OCI-LY7 (cell line): Measurements from ENCODE around the gene ARV1. TPM values are rescaled to one million over a fixed set of nuclear protein-coding genes. Genes with fewer than 3 reads are reported as not detected.

ENCODE experiments used
- BruUV-seq: library from RNA; stranded (reverse); fragments of 400-500 nt; replicated peaks from 2 replicates; lab custom pipeline; 2021; lab: Mats Ljungman, UMichigan
- CTCF ChIA-PET: fragments of 300-600 bp; sonication (Branson Sonifier 250); formaldehyde crosslinking; loops from one replicate; lab custom pipeline; 2022; ENCODE audit warnings: antibody characterized with exemption; ENCODE audit not compliant: unreplicated experiment; lab: Charles Lee
- POLR2A ChIA-PET: fragments of 300-600 bp; sonication (Branson Sonifier 250); formaldehyde crosslinking; loops from one replicate; lab custom pipeline; 2022; ENCODE audit warnings: antibody characterized with exemption; lab: Charles Lee
- DNase-seq: peaks from one replicate; pipeline ENCODE4 v3.0.0-alpha.2; 2015; ENCODE audit warnings: low spot score
- H2AFZ ChIP-seq: fragments of 200-600 bp; sonication (generic), shearing (Covaris generic); 2 replicates; pipeline ENCODE4 v1.6.1; 2014; ENCODE audit warnings: mild to moderate bottlenecking, antibody characterized with exemption, low read length, moderate library complexity
- H3K27ac ChIP-seq: fragments of 200-600 bp; sonication (generic); 2 replicates; pipeline ENCODE4 v1.5.1; 2014; ENCODE audit warnings: mixed run types, low read depth, mild to moderate bottlenecking, moderate library complexity, low read length, inconsistent platforms; ENCODE audit not compliant: poor library complexity, severe bottlenecking
- H3K36me3 ChIP-seq: fragments of 200-600 bp; sonication (generic); 2 replicates; pipeline ENCODE4 v1.6.1; 2014; ENCODE audit warnings: mild to moderate bottlenecking, antibody characterized with exemption, low read length, moderate library complexity, mixed read lengths; ENCODE audit not compliant: insufficient read depth
- H3K4me1 ChIP-seq: fragments of 200-600 bp; sonication (generic); 2 replicates; pipeline ENCODE4 v1.5.1; 2014; ENCODE audit warnings: mild to moderate bottlenecking, low read length; ENCODE audit not compliant: insufficient read depth, poor library complexity, severe bottlenecking
- H3K4me2 ChIP-seq: fragments of 200-600 bp; sonication (generic); 2 replicates; pipeline ENCODE4 v1.6.1; 2014; ENCODE audit warnings: mild to moderate bottlenecking, low read length
- H3K4me3 ChIP-seq: fragments of 200-600 bp; sonication (generic); 2 replicates; pipeline ENCODE4 v1.5.1; 2014; ENCODE audit warnings: mild to moderate bottlenecking, low read depth, low read length; ENCODE audit not compliant: poor library complexity, severe bottlenecking
- H3K79me2 ChIP-seq: fragments of 200-600 bp; sonication (generic); 2 replicates; pipeline ENCODE4 v1.6.1; 2016; ENCODE audit warnings: low read depth, mild to moderate bottlenecking, low read length, moderate library complexity, mixed read lengths; ENCODE audit not compliant: insufficient read depth
- H3K9me2 ChIP-seq: fragments of 200-600 bp; sonication (generic); 2 replicates; pipeline ENCODE4 v1.6.1; 2016; ENCODE audit warnings: mild to moderate bottlenecking, low read length, mixed read lengths; ENCODE audit not compliant: insufficient read depth
- H3K9me3 ChIP-seq: fragments of 200-600 bp; sonication (generic); 2 replicates; pipeline ENCODE4 v1.6.1; 2014; ENCODE audit warnings: mild to moderate bottlenecking, mixed run types, low read length, mixed read lengths
- H4K20me1 ChIP-seq: fragments of 200-600 bp; sonication (generic); 2 replicates; pipeline ENCODE4 v1.6.1; 2014; ENCODE audit warnings: mild to moderate bottlenecking, antibody characterized with exemption, low read length, moderate library complexity, mixed read lengths; ENCODE audit not compliant: insufficient read depth
- CTCF ChIP-seq: fragments of 200-600 bp; sonication (generic); conservative IDR thresholded peaks from 2 replicates; pipeline ENCODE4 v1.5.1; 2014; ENCODE audit warnings: mild to moderate bottlenecking, antibody characterized with exemption, low read length, moderate library complexity, mixed read lengths
- EZH2phosphoT487 ChIP-seq: fragments of 200-600 bp; sonication (generic); IDR thresholded peaks from 2 replicates; pipeline ENCODE4 v1.6.1; 2018; ENCODE audit warnings: low read depth, borderline replicate concordance, mild to moderate bottlenecking, mixed run types, antibody characterized with exemption, low read length, moderate library complexity, mixed read lengths
- intact Hi-C: fragments of 100-400 bp; cut with micrococcal nuclease; formaldehyde crosslinking; loops from one replicate; pipeline ENCODE4 v1.10.0; 2022; ENCODE audit not compliant: unreplicated experiment
- total RNA-seq, 2 experiments: library from RNA; depleted of rRNA in 1 of 2; stranded (reverse); fragments of >200 nt in 1 of 2; shearing (Covaris generic) in 1 of 2; gene quantifications; 2 replicates each; pipeline ENCODE4 v1.2.3, GENCODE V29; 2014 to 2022

The ARV1 gene
- total RNA-seq, 2 experiments from 2014 or later: 15.1 to 21.2 TPM

- ChIA-PET CTCF (no interaction called here), POLR2A (no interaction called here)
- no peaks in the 10 kb centered on the region for H3K9me3 ChIP-seq
- H3K4me1 ChIP-seq: no peaks in the 10 kb centered on the region
- no peak for DNase-seq
- H3K4me2 ChIP-seq: no peak overlapping the region
- peaks cover 11% of the 10 kb centered on the region; the same call in 1 of the 2 replicates for H3K36me3 ChIP-seq
- no TSS peak for BruUV-seq
- no peak for TF ChIP-seq EZH2phosphoT487
- TF ChIP-seq CTCF: no peak
- no peak overlapping the region for H3K27ac ChIP-seq
- intact Hi-C loops: no loop called here
- no peaks in the 10 kb centered on the region for H3K79me2 ChIP-seq
- H4K20me1 ChIP-seq: no peaks in the 10 kb centered on the region; the same call in 1 of the 2 replicates
- no peaks in the 10 kb centered on the region for H3K9me2 ChIP-seq
- no peak overlapping the region for H2AFZ ChIP-seq
- no peak overlapping the region for H3K4me3 ChIP-seq
Observed at GRCh38 chr1:230935852-230936251, 43.0 kb upstream of the ARV1 start.

GRCh38 chr1:230936475-230936874, 42.4 kb upstream of the ARV1 start:
- intact Hi-C loops: no loop called here
- 0 out of 2 replicates have a peak, but pooled peaks cover 4% of the 10 kb centered on the region for H3K36me3 ChIP-seq

More at GRCh38 chr1:230936475-230936874, 42.4 kb upstream of the ARV1 start:
- Histone ChIP-seq H3K27ac (no peak overlapping the region), H3K4me3 (no peak overlapping the region), H4K20me1 (no peaks in the 10 kb centered on the region; the same call in 1 of the 2 replicates), H2AFZ (no peak overlapping the region), H3K4me1 (no peaks in the 10 kb centered on the region), H3K9me3 (no peaks in the 10 kb centered on the region), H3K4me2 (no peak overlapping the region), H3K79me2 (no peaks in the 10 kb centered on the region), H3K9me2 (no peaks in the 10 kb centered on the region)
- no peak for DNase-seq
- CTCF ChIA-PET: no interaction called here
- POLR2A ChIA-PET: no interaction called here
- TF ChIP-seq CTCF (no peak), EZH2phosphoT487 (no peak)
- BruUV-seq: no TSS peak
